Hepatocyte (in vitro differentiated cells): ENCODE results near the gene VPS45. TPM values are rescaled to one million over a fixed set of nuclear protein-coding genes. Genes with fewer than 3 reads are reported as not detected.

Experiments used
- DNase-seq: peaks from one replicate; pipeline ENCODE4 v3.0.0-alpha.2; 2016; ENCODE audit warnings: low spot score
- H2AFZ ChIP-seq: fragments of 200-600 bp; sonication (generic); 2 replicates; pipeline ENCODE4 v1.6.0; 2016; ENCODE audit warnings: antibody characterized with exemption, mild to moderate bottlenecking
- H3K27ac ChIP-seq: fragments of 200-600 bp; sonication (generic); 2 replicates; pipeline ENCODE4 v1.5.1; 2016; ENCODE audit warnings: mild to moderate bottlenecking
- H3K27me3 ChIP-seq: fragments of 200-600 bp; sonication (generic); 2 replicates; pipeline ENCODE4 v1.6.1; 2016
- H3K36me3 ChIP-seq: fragments of 200-600 bp; sonication (generic); replicated peaks from 2 replicates; pipeline ENCODE4 v1.5.1; 2016; ENCODE audit warnings: low read depth; ENCODE audit not compliant: insufficient read depth
- H3K4me1 ChIP-seq: fragments of 200-600 bp; sonication (generic); 2 replicates; pipeline ENCODE4 v1.5.1; 2016; ENCODE audit warnings: mild to moderate bottlenecking, moderate library complexity; ENCODE audit not compliant: insufficient read depth
- H3K4me2 ChIP-seq: fragments of 200-600 bp; sonication (generic); 2 replicates; pipeline ENCODE4 v1.6.0; 2016
- H3K4me3 ChIP-seq: fragments of 200-600 bp; sonication (generic); 2 replicates; pipeline ENCODE4 v1.5.1; 2016; ENCODE audit warnings: mild to moderate bottlenecking
- H3K79me2 ChIP-seq: fragments of 200-600 bp; sonication (generic); 2 replicates; pipeline ENCODE4 v1.6.0; 2017; ENCODE audit warnings: mild to moderate bottlenecking
- H3K9me2 ChIP-seq: fragments of 200-600 bp; sonication (generic); replicated peaks from 2 replicates; pipeline ENCODE4 v1.6.0; 2017; ENCODE audit warnings: mild to moderate bottlenecking; ENCODE audit not compliant: insufficient read depth
- H3K9me3 ChIP-seq: fragments of 200-600 bp; sonication (generic); 2 replicates; pipeline ENCODE4 v1.5.1; 2016; ENCODE audit warnings: low read depth, mild to moderate bottlenecking
- H4K20me1 ChIP-seq: fragments of 200-600 bp; sonication (generic); 2 replicates; pipeline ENCODE4 v1.6.0; 2016; ENCODE audit warnings: mild to moderate bottlenecking; ENCODE audit not compliant: insufficient read depth, poor library complexity, severe bottlenecking
- EZH2 ChIP-seq: fragments of 200-600 bp; sonication (generic); IDR thresholded peaks from 2 replicates; pipeline ENCODE4 v1.6.1; 2016; ENCODE audit warnings: antibody characterized with exemption, mild to moderate bottlenecking, borderline replicate concordance
- EZH2phosphoT487 ChIP-seq: fragments of 200-600 bp; sonication (generic); IDR thresholded peaks from one replicate; pipeline ENCODE4 v1.6.1; 2018; ENCODE audit warnings: antibody characterized with exemption, mild to moderate bottlenecking, low read depth, moderate library complexity; ENCODE audit not compliant: unreplicated experiment, severe bottlenecking
- WGBS: methylation state at CpG from one replicate; pipeline ENCODE4 v1.1.6; 2016; ENCODE audit warnings: low lambda C conversion rate; ENCODE audit errors: missing lambda C conversion rate; 5-methylcytosine and 5-hydroxymethylcytosine counted together
- polyA plus RNA-seq: library from polyadenylated mRNA; unstranded; fragments of >200 nt; fragmentation: Nextera tagmentation; extraction: Ambion mirVana; gene quantifications from 2 replicates; pipeline ENCODE4 v1.2.1, GENCODE V29; 2016
- total RNA-seq: library from RNA; depleted of rRNA; stranded (reverse); fragments of >200 nt; gene quantifications from 2 replicates; pipeline ENCODE4 v1.2.3, GENCODE V29; 2014
- TF ChIP-seq, protein P1 (sequence below): fragments of 200-600 bp; sonication (generic); IDR thresholded peaks from 2 replicates; pipeline ENCODE4 v1.5.1; 2016; ENCODE audit warnings: antibody characterized with exemption, mild to moderate bottlenecking; ENCODE audit not compliant: poor library complexity

VPS45 gene
- total and polyA plus RNA-seq, 2 experiments from 2014 or later: 23.8 to 37.1 TPM

DNA sequence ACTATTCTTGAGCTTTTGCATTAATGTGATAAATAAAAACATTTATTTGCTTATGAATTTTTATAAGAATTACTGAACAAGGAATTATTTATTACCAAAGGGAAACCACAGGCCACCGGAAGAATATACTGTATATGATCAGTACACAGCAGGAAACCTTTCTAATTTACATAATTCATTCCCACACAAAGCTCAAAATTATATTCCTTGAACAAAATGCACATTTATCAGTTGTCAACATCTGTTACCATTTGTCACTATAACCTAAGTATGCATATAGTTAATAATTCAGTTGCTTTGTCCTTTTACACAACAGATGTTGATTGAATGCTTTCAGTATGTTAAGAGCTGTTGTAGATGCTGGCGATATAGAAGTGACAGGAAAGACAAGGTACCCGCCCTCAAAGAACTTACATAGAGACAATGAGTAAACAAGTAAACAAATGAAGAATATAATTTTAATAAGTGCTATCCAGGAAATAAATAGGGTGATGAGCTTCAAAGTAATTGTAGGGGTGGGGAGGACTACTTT lies 27.2 kb downstream of the VPS45 start:
- DNase-seq: no peak
- 95% methylated on average over 3 of the region's 3 CpGs for WGBS
- Histone ChIP-seq H3K4me1 (no peaks in the 10 kb centered on the region), H3K9me3 (no peaks in the 10 kb centered on the region), H3K4me3 (no peak overlapping the region), H4K20me1 (no peaks in the 10 kb centered on the region), H3K79me2 (no peaks in the 10 kb centered on the region), H3K4me2 (no peak overlapping the region), H3K36me3 (peaks cover 5% of the 10 kb centered on the region), H3K27me3 (no peaks in the 10 kb centered on the region), H3K9me2 (no peaks in the 10 kb centered on the region), H2AFZ (no peak overlapping the region), H3K27ac (no peak overlapping the region)
- TF ChIP-seq EZH2 (no peak), EZH2phosphoT487 (no peak)
- TF ChIP-seq, protein P1, sequence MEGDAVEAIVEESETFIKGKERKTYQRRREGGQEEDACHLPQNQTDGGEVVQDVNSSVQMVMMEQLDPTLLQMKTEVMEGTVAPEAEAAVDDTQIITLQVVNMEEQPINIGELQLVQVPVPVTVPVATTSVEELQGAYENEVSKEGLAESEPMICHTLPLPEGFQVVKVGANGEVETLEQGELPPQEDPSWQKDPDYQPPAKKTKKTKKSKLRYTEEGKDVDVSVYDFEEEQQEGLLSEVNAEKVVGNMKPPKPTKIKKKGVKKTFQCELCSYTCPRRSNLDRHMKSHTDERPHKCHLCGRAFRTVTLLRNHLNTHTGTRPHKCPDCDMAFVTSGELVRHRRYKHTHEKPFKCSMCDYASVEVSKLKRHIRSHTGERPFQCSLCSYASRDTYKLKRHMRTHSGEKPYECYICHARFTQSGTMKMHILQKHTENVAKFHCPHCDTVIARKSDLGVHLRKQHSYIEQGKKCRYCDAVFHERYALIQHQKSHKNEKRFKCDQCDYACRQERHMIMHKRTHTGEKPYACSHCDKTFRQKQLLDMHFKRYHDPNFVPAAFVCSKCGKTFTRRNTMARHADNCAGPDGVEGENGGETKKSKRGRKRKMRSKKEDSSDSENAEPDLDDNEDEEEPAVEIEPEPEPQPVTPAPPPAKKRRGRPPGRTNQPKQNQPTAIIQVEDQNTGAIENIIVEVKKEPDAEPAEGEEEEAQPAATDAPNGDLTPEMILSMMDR: no peak

DNA sequence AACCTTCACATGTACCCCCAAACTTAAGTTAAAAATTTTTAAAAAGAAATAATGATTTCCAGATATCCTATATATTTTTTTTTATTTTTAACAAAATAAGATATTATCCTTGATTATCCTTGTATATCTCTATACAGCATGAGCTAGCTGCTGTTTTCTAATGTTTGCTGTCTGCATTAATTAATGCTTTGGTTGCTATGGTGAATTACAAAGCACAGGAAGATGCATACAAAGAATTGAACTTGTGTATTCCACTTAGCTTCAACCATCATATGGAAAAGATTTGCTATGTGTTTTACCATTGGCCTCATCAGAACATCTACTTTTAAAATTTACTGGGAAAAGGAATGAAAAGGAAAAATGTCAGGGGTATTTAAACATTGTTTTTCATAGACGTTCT lies 35.4 kb downstream of the VPS45 start:
- Histone ChIP-seq H3K4me2 (no peak overlapping the region), H4K20me1 (no peaks in the 10 kb centered on the region), H3K27me3 (no peaks in the 10 kb centered on the region), H2AFZ (no peak overlapping the region), H3K27ac (no peak overlapping the region), H3K9me2 (no peaks in the 10 kb centered on the region), H3K79me2 (no peaks in the 10 kb centered on the region), H3K4me3 (no peak overlapping the region), H3K9me3 (peaks cover 8% of the 10 kb centered on the region), H3K4me1 (no peaks in the 10 kb centered on the region), H3K36me3 (peaks cover 8% of the 10 kb centered on the region)
- WGBS: 81% methylated on average over 1 of the region's 1 CpG
- TF ChIP-seq EZH2phosphoT487: no peak
- TF ChIP-seq, protein P1: no peak
- no peak for TF ChIP-seq EZH2
- DNase-seq: no peak

DNA sequence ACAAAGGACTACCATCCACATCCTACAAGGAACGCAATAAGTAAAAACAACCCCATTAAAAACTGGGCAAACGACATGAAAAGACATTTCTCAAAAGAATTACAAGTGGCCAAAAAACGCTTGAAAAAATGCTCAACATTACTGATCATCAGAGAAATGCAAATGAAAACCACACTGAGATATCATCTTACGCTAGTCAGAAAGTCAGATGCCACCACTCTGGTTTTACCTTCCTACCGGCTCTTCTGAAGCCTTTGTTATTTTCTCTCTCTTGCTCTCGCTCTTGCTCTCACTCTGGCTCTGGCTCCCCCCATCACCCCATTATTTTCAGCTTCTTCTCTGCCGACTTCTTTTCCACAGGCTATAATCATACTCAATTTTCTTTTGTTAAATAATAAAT lies 38.8 kb downstream of the VPS45 start:
- no peak for DNase-seq
- 89% methylated on average over 7 of the region's 7 CpGs for WGBS

More for the DNA sequence above, 38.8 kb downstream of the VPS45 start:
- no peaks in the 10 kb centered on the region for H4K20me1 ChIP-seq
- TF ChIP-seq EZH2 (no peak), EZH2phosphoT487 (no peak)
- TF ChIP-seq, protein P1: no peak
- H3K9me2 ChIP-seq: no peaks in the 10 kb centered on the region
- no peaks in the 10 kb centered on the region for H3K79me2 ChIP-seq
- no peak overlapping the region for H3K4me2 ChIP-seq
- H3K4me3 ChIP-seq: no peak overlapping the region
- no peaks in the 10 kb centered on the region for H3K27me3 ChIP-seq
- H3K4me1 ChIP-seq: no peaks in the 10 kb centered on the region
- no peak overlapping the region for H3K27ac ChIP-seq
- H3K36me3 ChIP-seq: no peaks in the 10 kb centered on the region
- peaks cover 5% of the 10 kb centered on the region for H3K9me3 ChIP-seq
- H2AFZ ChIP-seq: no peak overlapping the region
